K562 (cell line): ENCODE measurements around the gene SVIL. TPM values are rescaled to one million over a fixed set of nuclear protein-coding genes. Genes with fewer than 3 reads are reported as not detected.

Experiments used
- ATAC-seq: fragments of 200-7000 bp; cut with Tn5 transposase; 3 replicates; pipeline ENCODE4 v1.9.1; 2020; ENCODE audit warnings: moderate library complexity
- BruUV-seq: library from RNA; stranded (reverse); fragments of 400-500 nt; replicated peaks from 2 replicates; lab custom pipeline; 2021; lab: Mats Ljungman, UMichigan
- CTCF ChIA-PET: fragments of 300-600 bp; formaldehyde crosslinking; extraction: SDS; loops from one replicate; lab custom pipeline; 2021; ENCODE audit warnings: low intra/inter-chr PET ratio; lab: Yijun Ruan, JAX
- POLR2A ChIA-PET: fragments of 300-600, 350-650 bp; sonication (Branson Sonifier 250); formaldehyde crosslinking; extraction: SDS; loops from one replicate; lab custom pipeline; 2021; ENCODE audit warnings: antibody characterized with exemption, inconsistent platforms; lab: Yijun Ruan, JAX
- DNase-seq, 4 experiments: peaks; one replicate each; pipeline versions ENCODE4 v3.0.0 to v3.0.0-alpha.2; 2011 to 2018; ENCODE audit warnings: low spot score in 3 of 4, mixed read lengths in 3 of 4; ENCODE audit errors: extremely low read depth in 1 of 4
- FAIRE-seq: peaks from 2 replicates; lab custom pipeline; 2011; peaks lifted over from hg19 to GRCh38; lab: Jason Lieb, UNC
- H2AFZ ChIP-seq: 2 replicates; pipeline ENCODE4 v1.6.0; 2011; ENCODE audit warnings: low read depth, low read length, control low read depth, inconsistent platforms
- H3K27ac ChIP-seq: fragments of 200-600 bp; 3 replicates; pipeline ENCODE4 v1.8.0; 2011; ENCODE audit warnings: low read depth, mild to moderate bottlenecking, control low read depth, inconsistent platforms, low read length, moderate library complexity, mixed read lengths; ENCODE audit errors: extremely low read depth
- H3K27me3 ChIP-seq, 2 experiments: fragments of 300-600 bp in 1 of 2; 2 replicates in 1 of 2; 3 replicates in 1 of 2; pipeline versions ENCODE4 v1.6.0 to v1.8.0; 2011; ENCODE audit warnings: inconsistent platforms in 2 of 2, low read length in 2 of 2, mild to moderate bottlenecking in 1 of 2, mixed read lengths in 1 of 2, moderate library complexity in 1 of 2; ENCODE audit not compliant: control insufficient read depth in 2 of 2, insufficient read depth in 2 of 2
- H3K36me3 ChIP-seq: fragments of 300-600 bp; 3 replicates; pipeline ENCODE4 v1.8.0; 2011; ENCODE audit warnings: mild to moderate bottlenecking, low read length, inconsistent platforms; ENCODE audit not compliant: control insufficient read depth, insufficient read depth
- H3K4me1 ChIP-seq, 2 experiments: fragments of 200-600 bp in 1 of 2; replicated peaks in 1 of 2; 2 replicates in 1 of 2; 3 replicates in 1 of 2; pipeline versions ENCODE4 v1.5.1 to v1.8.0; 2011; ENCODE audit warnings: inconsistent platforms in 2 of 2, low read length in 2 of 2, mild to moderate bottlenecking in 1 of 2, mixed read lengths in 1 of 2, moderate library complexity in 1 of 2; ENCODE audit not compliant: control insufficient read depth in 2 of 2, insufficient read depth in 2 of 2
- H3K4me2 ChIP-seq: 2 replicates; pipeline ENCODE4 v1.6.1; 2011; ENCODE audit warnings: low read length, control low read depth, inconsistent platforms, mixed read lengths; ENCODE audit not compliant: insufficient read depth
- H3K4me3 ChIP-seq: fragments of 200-600 bp; sonication (generic), shearing (Covaris generic); 2 replicates; pipeline ENCODE4 v1.5.1; 2016; ENCODE audit warnings: control low read depth, inconsistent platforms
- H3K79me2 ChIP-seq: fragments of 200-600 bp; 3 replicates; pipeline ENCODE4 v1.8.0; 2011; ENCODE audit warnings: low read length, inconsistent platforms; ENCODE audit not compliant: control insufficient read depth, insufficient read depth
- H3K9ac ChIP-seq, 2 experiments: 2 replicates each; pipeline versions ENCODE4 v1.6.0 to v1.6.1; 2011; ENCODE audit warnings: low read depth in 2 of 2, low read length in 2 of 2, control low read depth in 1 of 2, inconsistent platforms in 1 of 2, mild to moderate bottlenecking in 1 of 2, mixed read lengths in 1 of 2; ENCODE audit not compliant: insufficient read depth in 1 of 2
- H3K9me1 ChIP-seq: one replicate; pipeline ENCODE4 v1.6.0; 2011; ENCODE audit warnings: inconsistent platforms, mild to moderate bottlenecking, low read length, moderate library complexity; ENCODE audit not compliant: control insufficient read depth, insufficient read depth
- H3K9me3 ChIP-seq: replicated peaks from 2 replicates; pipeline ENCODE4 v1.5.1; 2011; ENCODE audit warnings: low read depth, low read length, inconsistent platforms; ENCODE audit not compliant: control insufficient read depth, insufficient read depth
- H4K20me1 ChIP-seq: replicated peaks from 2 replicates; pipeline ENCODE4 v1.6.1; 2011; ENCODE audit warnings: low read length, inconsistent platforms, mixed read lengths; ENCODE audit not compliant: control insufficient read depth, insufficient read depth
- CBX8 ChIP-seq: fragments of 200-600 bp; sonication (generic); IDR thresholded peaks from 2 replicates; pipeline ENCODE4 v1.6.1; 2012; ENCODE audit warnings: borderline replicate concordance, mixed run types, low read depth, mild to moderate bottlenecking, moderate library complexity, mixed read lengths, low read length, control low read depth, inconsistent platforms; ENCODE audit not compliant: poor library complexity, severe bottlenecking; ENCODE audit errors: extremely low read depth
- ILF3 ChIP-seq: fragments of 450-650 bp; IDR thresholded peaks from 2 replicates; pipeline ENCODE4 v1.6.1; 2018; ENCODE audit warnings: antibody characterized with exemption, mild to moderate bottlenecking, moderate library complexity, borderline replicate concordance
- KDM5B ChIP-seq: fragments of 200-600 bp; sonication (generic); IDR thresholded peaks from 2 replicates; pipeline ENCODE4 v1.6.1; 2012; ENCODE audit warnings: low read depth, mild to moderate bottlenecking, moderate library complexity, low read length, control low read depth, inconsistent platforms; ENCODE audit not compliant: insufficient replicate concordance
- KLF10 ChIP-seq: fragments of 250-450 bp; sonication (Bioruptor Pico); IDR thresholded peaks from 2 replicates; pipeline ENCODE4 v1.6.1; 2021; ENCODE audit warnings: matching md5 sums
- MXD1 ChIP-seq: fragments of 250-450 bp; sonication (Bioruptor Pico); IDR thresholded peaks from 2 replicates; pipeline ENCODE4 v1.8.0; 2021; ENCODE audit warnings: borderline replicate concordance, mild to moderate bottlenecking, moderate library complexity; ENCODE audit not compliant: poor library complexity, severe bottlenecking
- MYBL2 ChIP-seq, 2 experiments: fragments of 450-650 bp in 1 of 2; sonication (generic) in 1 of 2; formaldehyde crosslinking in 1 of 2; IDR thresholded peaks; 2 replicates each; pipeline versions ENCODE4 v1.6.1 to v1.8.1; 2017 to 2022; ENCODE audit warnings: borderline replicate concordance in 1 of 2, inconsistent platforms in 1 of 2, low read depth in 1 of 2, mild to moderate bottlenecking in 1 of 2, missing genetic modification reagents in 1 of 2, moderate library complexity in 1 of 2
- SRSF7 ChIP-seq: fragments of 200-400 bp; formaldehyde crosslinking; optimal IDR thresholded peaks from 2 replicates; pipeline ENCODE3; 2017; ENCODE audit warnings: mild to moderate bottlenecking, low read depth, low read length
- ZNF124 ChIP-seq: sonication (generic); formaldehyde crosslinking; IDR thresholded peaks from 2 replicates; pipeline ENCODE4 v1.8.1; 2022; ENCODE audit warnings: missing genetic modification reagents
- ZNF324 ChIP-seq: fragments of 250-450 bp; sonication (Bioruptor Pico); IDR thresholded peaks from 2 replicates; pipeline ENCODE4 v1.4.0; 2020; ENCODE audit warnings: mild to moderate bottlenecking
- WGBS: fragments of 100-300 bp; shearing (Covaris generic); methylation state at CpG from one replicate; pipeline ENCODE4 v1.1.6; 2016; ENCODE audit warnings: low coverage, mixed read lengths; ENCODE audit not compliant: insufficient coverage; ENCODE audit errors: missing lambda C conversion rate; 5-methylcytosine and 5-hydroxymethylcytosine counted together
- in situ Hi-C: fragments of 300-500 bp; cut with MboI; formaldehyde crosslinking; loops from 4 replicates; pipeline ENCODE4 v1.15.0; 2018; ENCODE audit warnings: inconsistent platforms, mixed read lengths
- intact Hi-C: fragments of 100-400 bp; cut with micrococcal nuclease; formaldehyde crosslinking; loops from 2 replicates; pipeline ENCODE4 v1.14.2; 2022
- polyA plus RNA-seq, 8 experiments: library from polyadenylated mRNA; depleted of rRNA in 4 of 8; stranded (reverse) in 5 of 8; unstranded in 3 of 8; fragments of >200 nt; fragmentation: Nextera tagmentation in 2 of 8; fragmentation: Illumina TruSeq in 1 of 8; extraction: Ambion mirVana in 2 of 8; extraction: Trizol in 1 of 8; gene quantifications; 2 replicates each; pipeline versions ENCODE4 v1.2.1 to v1.2.3, GENCODE V29; 2011 to 2014; ENCODE audit warnings: inconsistent platforms in 1 of 8, missing spikeins in 1 of 8
- total RNA-seq, 7 experiments: library from RNA; depleted of rRNA in 6 of 7; stranded (reverse); fragments of >200 nt in 6 of 7; fragmentation: Illumina TruSeq in 2 of 7; extraction: Trizol in 2 of 7; gene quantifications; 2 replicates each; pipeline versions ENCODE4 v1.2.1 to v1.2.3, GENCODE V29; 2011 to 2021; ENCODE audit warnings: low replicate concordance in 1 of 7
- TF ChIP-seq, protein P1 (sequence below): sonication (generic); formaldehyde crosslinking; IDR thresholded peaks from 2 replicates; pipeline ENCODE4 v1.5.0; 2020; ENCODE audit warnings: missing genetic modification reagents
- TF ChIP-seq, protein P2 (sequence below): fragments of 250-450 bp; sonication (Bioruptor Pico); IDR thresholded peaks from 2 replicates; pipeline ENCODE4 v1.8.0; 2022; ENCODE audit warnings: moderate library complexity, mild to moderate bottlenecking, inconsistent platforms

SVIL gene
- total and polyA plus RNA-seq, 9 of the 15 experiments (the other 6 are each of a cell fraction or from before 2014, with no cell fraction given): under 0.01 to 0.18 (median 0.05) TPM; not detected in 3

GRCh38 chr10:29545122-29545521, 89.6 kb downstream of the SVIL start:
- CTCF ChIA-PET: no interaction called here
- Histone ChIP-seq H3K9me1 (no peaks in the 10 kb centered on the region), H3K4me2 (no peak overlapping the region), H3K27me3 (peaks cover 6 to 22% of the 10 kb centered on the region in 2 experiments; a peak in 4 of 5 replicates), H2AFZ (no peak overlapping the region)
- POLR2A ChIA-PET: interaction anchor here (0.7 kb wide), 1 partner anchor 36 kb away, joined by 3 read pairs; no protein-coding TSS in a partner anchor
- FAIRE-seq: no peak
- no TSS peak for BruUV-seq
- intact Hi-C loops: no loop called here
- 0% methylated on average over 5 of the region's 5 CpGs for WGBS
- TF ChIP-seq ZNF324 (CRISPR knock-in tag) (no peak), MYBL2 (IDR thresholded peaks at IDR 0.05; ENCODE audit: low read depth) (no peak), MYBL2 (CRISPR knock-in tag; IDR thresholded peaks at IDR 0.05; ENCODE audit: borderline replicate concordance) (no peak), ZNF124 (no peak), CBX8 (no peak), MXD1 (no peak), ILF3 (no peak), SRSF7 (no peak), KDM5B (no peak), KLF10 (CRISPR knock-in tag) (no peak)
- TF ChIP-seq, protein P1, sequence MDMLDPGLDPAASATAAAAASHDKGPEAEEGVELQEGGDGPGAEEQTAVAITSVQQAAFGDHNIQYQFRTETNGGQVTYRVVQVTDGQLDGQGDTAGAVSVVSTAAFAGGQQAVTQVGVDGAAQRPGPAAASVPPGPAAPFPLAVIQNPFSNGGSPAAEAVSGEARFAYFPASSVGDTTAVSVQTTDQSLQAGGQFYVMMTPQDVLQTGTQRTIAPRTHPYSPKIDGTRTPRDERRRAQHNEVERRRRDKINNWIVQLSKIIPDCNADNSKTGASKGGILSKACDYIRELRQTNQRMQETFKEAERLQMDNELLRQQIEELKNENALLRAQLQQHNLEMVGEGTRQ: no peak
- TF ChIP-seq, protein P2, sequence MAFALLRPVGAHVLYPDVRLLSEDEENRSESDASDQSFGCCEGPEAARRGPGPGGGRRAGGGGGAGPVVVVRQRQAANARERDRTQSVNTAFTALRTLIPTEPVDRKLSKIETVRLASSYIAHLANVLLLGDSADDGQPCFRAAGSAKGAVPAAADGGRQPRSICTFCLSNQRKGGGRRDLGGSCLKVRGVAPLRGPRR (CRISPR knock-in tag): no peak
- TF ChIP-seq, all 486 proteins: peak for 0
- DNase-seq (no peak), ATAC-seq (no peak)
- Histone ChIP-seq H3K9ac (no peak overlapping the region), H3K79me2 (no peaks in the 10 kb centered on the region), H3K4me3 (no peak overlapping the region), H3K9me3 (no peaks in the 10 kb centered on the region), H3K4me1 (no peaks in the 10 kb centered on the region), H3K36me3 (no peaks in the 10 kb centered on the region), H3K27ac (no peak overlapping the region), H4K20me1 (no peaks in the 10 kb centered on the region)
- in situ Hi-C loops: no loop called here
